AML-193 (cell line): Measurements from ENCODE around the gene GPC5.
"Not testable (repeated sequence)": the region's sequence is repeated elsewhere in the genome, so short reads cannot be mapped to it uniquely, and the experiment has no call there.

ENCODE experiments used
- DNase-seq, 2 experiments: peaks; one replicate each; lab custom pipeline; 2025; lab: John Stamatoyannopoulos, UW

GPC5 gene

DNA sequence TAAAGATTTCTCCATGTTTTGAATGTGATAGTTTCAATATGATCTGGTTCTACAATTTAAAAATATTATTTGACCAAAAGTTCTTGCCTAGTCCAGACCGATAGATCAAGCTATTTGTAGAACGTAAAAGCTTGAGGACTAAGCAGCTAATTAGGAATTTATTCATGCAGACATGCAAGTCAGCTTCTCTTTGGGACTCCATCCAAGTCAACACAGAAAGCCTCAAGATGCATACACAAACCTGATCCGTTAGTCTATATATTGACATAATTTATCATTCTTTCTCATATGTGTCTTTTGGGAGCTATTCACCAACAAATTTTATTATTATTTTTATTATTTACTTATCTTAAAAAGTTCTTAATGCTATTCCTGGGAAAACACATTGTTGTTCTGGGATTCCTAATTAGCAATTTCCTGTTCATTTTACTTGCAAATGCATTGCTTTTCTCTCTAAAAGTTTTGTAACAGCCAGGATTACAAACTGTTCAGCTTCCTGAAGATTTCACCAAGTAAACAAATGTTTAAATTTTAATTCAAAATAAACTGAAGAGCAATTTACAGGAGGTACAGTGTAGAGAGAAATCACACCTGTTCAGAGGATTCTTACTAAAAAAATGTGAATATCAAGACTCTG lies 375.3 kb downstream of the GPC5 start:
- DNase-seq: no peak

DNA sequence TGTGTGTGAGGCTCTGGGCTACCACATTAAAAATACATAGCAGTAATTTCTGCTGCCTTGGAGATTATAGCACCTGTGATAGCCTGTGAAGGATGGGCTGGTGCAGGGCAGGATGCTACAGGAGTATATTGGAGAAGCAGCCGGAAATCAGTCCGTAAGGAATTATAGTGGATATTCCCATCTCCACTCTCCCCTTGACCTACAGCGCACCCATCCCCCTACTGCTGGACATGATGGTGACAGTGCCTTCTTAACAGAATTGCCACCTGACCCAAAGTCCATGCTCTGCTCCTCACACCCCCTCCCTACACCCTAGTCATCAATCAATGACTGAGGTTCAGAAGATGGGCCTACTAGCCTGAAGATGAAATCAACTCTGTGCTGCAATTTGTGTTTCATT lies 376.0 kb downstream of the GPC5 start:
- DNase-seq: no peak

DNA sequence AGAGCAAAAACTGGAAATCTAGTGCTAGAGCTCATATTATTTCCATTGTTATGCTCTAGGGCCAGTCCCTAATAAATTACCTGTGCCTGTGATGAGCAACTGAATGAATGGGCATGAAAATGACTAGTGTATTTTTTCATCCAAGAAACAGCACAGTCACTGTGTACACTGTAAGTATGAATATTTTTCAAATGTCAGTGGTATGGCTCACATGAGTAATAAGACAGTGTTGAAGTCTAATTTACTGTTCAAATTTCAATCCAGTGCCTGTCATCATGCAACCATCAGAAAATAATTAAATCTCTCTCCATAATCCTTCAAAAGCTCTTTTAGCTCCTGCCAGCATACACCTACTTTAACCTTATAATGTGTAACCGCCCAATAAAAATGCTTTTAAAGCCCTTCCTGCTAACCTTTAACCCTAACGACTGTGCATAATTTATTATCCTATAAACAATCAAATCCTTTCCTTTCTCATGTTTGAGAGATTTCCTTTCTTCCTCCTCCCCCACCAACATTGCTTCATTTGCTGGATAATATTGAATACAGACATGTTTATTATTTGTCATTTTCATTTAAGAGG lies 378.3 kb downstream of the GPC5 start:
- DNase-seq: no peak

DNA sequence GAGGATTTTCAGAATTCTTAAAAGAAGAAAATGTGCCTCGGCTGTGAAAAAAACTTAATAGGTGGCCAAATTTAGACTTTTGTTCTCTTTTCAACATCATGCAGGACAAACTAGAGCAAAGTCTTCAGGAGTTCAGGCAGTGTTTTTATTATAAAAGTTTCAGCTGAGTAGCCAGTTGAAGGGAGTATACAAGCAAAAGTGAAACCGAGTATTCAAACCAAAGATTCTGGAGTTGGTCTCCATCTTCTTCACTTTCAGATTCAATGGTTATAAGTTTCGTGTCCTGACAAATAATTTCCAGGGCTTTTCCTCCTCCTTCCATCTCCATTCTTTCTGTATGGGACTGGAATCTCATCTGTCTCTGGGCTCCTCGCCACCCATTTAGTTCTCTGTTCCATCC lies 379.7 kb downstream of the GPC5 start:
- no peak for DNase-seq

DNA sequence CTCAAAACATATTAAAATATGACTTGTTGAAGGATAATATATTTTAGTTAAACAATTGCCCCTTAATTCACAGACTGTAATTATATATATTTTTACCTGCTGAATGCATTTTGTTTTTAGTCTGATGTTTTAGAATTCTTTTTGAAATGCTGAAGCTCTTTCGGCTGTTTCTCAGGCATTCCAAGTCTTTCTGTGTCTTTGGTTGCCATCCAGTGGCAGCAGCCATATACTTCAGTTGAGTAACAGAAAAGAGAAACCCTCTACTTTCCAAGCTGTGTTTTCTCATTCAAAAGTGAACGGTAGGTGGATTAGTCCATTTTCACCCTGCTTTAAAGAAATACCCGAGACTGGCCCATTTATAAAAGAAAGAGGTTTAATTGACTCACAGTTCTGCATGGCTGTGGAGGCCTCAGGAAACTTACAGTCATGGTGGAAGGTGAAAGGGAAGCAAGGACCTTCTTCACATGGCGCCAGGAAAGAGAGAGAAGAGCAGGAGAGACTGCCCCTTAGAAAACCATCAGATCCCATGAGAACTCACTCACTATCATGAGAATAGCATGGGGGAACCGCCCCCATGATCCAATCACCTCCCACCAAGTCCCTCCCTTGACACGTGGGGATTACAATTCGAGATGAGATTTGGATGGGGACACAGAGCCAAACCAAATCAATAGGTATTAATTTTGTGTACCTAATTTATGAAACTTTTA lies 383.7 kb downstream of the GPC5 start:
- DNase-seq: not testable (repeated sequence)

DNA sequence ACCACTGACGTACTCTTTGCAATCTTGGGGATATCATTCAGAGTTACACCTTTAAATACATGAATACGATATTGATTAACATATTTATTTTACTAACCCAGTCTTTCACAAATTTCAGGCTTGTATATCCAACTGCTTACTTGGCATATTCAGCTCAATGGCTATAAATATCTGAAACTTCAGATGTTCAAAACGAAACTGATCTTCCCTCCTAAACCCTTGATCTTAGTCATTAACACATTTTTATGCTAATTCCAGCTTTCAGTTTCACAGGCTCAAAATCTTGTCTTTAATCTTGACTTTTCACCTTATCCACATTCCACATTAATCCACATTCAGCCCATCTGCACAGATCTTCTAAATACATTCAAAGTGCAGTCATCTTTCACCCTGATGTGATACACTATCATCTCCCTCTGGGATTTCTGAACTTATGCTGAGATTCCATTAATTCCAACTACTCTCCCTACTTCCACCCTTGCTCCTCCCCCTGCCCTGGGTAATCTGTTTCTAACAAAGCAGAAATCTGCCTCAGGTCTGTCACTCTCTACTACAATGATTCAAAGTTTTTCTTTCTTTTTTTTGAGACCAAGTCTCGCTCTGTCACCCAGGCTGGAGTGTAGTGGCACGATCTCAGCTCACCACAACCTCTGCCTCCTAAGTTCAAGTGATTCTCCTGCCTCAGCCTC lies 387.2 kb downstream of the GPC5 start:
- DNase-seq: no peak

DNA sequence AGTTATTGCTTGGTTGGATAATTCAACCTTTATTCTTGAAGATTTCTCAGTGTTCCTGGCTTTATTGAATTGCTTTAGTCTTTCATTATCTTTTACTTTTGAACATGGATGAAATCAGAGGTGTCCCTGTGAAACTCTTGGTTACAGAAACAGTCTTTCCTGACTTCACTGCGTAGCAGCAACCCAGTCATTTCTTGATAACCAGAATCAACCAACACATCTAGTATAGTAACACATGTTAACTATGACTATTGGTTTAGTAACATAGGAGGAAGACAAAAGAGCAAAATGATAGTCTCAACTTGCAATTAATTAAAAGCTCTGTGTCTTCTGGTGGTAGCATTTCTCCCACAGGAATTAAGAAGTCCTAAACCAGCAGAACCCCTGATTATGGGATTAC lies 393.6 kb downstream of the GPC5 start:
- no peak for DNase-seq

DNA sequence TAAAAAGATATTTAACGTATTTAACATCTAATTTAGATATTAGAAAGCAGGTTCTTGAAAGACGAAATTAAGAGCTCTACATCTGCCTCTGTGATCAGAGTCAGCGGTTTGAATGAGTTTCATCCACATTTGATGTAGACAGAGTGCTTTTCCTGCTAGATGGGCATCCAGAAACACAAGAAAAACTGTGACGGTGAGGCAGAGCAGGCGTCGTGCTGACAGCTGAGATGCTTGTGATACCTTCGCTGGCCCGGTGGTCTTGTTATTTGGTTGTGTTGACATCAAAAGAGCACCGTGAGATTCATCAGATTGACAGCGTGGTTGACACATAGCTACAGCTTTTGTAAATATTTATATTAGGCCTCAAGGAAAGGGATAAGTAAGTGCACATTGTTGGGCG lies 399.1 kb downstream of the GPC5 start:
- no peak for DNase-seq

DNA sequence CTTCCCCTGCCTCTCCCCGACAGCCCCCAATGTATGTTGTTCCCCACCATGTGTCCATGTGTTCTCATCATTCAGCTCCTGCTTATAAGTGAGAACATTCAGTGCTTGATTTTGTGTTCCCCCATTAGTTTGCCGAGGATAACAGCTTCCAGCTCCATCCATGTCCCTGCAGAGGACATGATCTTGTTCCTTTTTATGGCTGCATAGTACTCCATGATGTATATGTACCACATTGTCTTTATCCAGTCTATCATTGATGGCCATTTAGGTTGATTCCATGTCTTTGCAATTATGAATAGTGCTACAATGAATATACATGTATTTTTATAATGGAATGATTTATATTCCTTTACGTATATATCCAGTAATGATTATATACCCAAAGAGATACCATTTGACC lies 399.9 kb downstream of the GPC5 start:
- not testable (repeated sequence) for DNase-seq

DNA sequence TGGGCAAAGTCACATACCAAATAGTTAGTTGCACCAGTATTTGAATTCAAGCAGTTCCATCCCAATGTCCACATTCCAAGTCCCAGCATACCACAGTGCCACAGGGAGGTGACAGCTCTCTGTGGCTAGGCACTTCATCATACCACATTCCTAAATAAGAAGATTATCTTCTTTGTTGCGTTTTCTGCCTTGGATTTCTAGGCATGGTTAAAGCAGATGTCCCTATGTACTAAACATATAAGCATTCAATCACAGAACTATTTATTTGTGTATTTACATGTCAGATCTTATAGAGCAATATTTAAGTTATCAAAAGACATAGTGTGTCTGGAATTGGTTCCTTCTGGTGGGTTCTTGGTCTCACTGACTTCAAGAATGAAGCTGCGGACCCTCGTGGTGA lies 403.4 kb downstream of the GPC5 start:
- not testable (repeated sequence) for DNase-seq

DNA sequence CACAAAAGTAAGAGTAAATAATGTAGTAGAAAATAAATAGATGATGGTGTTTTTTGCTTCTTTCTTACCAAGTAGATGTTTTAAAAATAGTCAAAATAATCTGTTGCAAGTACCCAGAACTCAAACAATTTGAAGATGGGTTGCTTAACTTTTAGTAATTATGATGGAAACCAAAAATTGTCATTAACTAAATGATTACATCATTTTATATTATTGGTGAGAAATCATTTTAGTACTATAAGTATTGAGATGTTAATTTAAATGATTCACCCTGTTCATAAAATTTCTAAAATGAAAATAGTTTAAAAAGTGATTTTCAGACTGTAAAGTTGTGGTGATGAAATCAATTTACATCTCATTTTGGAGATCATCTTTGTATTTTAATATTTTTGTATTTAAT lies 404.5 kb downstream of the GPC5 start:
- no peak for DNase-seq

DNA sequence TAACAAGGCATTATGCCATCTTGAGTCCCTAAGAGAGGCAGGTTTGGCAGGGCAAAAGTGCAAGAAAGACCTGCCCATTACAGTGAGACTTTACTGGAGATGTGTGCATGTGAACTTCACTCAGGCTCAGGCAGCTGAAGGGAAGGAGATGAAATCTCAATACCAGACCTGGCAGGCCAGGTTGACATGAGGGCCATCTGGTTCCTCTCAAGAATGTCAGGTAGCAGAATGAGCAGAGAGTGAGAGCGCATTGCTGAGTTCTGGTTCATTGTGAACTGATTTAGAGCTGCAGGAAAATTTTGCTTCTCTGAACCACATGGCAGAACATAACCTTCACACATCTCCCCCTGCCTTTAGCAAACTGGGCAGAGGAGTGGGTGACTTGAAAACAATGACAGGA lies 406.3 kb downstream of the GPC5 start:
- no peak for DNase-seq

DNA sequence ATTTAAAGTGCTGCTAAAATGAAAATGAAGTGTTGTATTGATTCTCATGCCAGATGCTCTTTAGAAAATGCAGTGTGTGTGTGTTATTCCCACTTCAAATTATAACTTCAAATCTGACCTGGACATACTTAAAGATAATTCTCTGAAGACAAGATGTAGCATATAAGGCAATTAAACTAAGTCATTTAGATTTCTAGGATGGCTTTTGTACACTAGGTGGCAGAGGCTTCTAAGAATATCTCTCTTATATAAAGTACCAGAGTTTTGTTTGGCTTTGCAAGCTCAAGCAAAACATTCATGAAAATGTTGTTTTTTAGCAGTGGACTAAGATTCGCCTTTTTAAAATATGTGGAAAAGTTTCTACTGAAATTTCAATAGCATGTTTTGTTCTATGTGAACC lies 407.2 kb downstream of the GPC5 start:
- DNase-seq: peak; percentile 4 to 6

DNA sequence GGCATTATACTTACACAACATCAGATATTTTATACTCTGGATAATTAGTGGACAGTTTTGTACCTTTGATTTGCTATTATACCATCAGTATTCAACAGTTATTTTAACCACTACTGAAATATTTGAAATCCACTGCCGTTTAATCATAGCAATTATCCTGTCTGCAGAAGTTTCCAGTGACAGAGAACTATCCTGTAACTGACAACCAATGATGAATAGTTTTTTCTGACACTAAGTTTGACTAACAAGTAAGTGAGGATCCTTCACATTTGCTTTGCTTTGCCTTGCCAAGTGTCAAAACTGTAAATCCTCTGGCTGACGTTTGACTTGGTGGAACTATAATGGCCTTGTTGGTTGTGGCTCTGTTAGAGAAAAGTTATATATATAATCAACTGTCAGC lies 410.7 kb downstream of the GPC5 start:
- no peak for DNase-seq

DNA sequence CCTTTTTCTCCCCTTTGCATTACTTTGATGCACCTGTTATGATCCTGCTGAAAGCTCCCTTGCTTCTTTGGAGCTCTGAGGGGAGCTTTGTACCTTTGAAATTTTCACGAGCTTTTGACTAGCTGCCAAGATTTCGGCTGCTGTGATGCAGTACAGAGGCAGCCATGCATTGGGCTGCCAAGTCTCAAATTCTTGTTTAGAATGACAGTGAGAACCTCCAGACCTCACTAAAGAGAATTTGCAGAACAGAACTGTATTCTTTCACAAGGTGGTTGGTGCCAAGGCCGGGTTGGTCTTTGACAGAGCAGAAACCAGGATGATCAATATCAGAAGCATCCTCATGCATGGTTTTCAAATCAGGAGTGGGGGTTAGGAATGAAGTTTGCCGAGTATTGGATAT lies 414.8 kb downstream of the GPC5 start:
- DNase-seq: no peak

DNA sequence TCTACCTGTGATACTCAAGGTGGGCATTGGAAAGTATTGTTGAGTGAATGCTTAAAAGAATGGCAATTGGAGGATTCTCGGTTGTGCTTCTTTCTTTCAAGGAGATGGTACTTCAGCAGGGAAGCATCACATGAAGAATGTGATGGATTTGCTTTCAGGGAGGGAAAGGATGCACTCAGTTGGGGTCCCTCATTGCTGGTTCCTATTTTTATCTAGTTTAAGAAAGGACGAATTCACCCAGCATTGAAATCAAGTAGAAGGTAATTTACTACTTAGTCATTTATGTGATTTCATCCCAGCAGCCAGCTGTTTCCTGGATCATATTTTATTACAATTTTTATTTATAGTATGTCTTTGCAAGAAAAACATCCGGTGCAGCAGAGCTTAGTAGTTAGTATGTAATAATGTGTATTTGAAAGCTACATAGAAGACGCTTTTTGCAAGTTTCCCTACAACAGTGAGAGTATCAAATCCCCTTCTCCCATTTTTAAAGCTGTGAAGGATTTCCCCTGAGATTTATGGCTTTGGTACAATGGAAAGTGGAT lies 417.9 kb downstream of the GPC5 start:
- no peak for DNase-seq

DNA sequence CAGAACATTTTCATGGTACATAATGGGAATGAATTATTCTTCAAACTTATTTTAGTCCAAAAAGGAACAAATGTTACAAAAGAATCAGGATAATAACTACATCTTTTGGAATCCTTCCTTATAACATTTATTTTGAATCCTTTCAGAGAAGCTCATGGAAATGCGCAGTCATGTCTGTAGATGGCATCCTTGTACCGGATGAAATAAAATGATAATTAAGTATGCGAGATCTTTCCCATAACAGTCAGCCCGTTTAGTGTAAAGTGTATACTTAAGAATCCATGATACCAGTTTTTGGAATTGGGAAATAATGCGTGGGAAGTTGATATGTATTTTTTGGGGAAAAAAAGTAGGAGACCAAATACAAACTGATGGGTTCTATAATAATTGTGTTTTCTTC lies 418.8 kb downstream of the GPC5 start:
- DNase-seq: peak in 1 of 2 experiments; percentile 4

DNA sequence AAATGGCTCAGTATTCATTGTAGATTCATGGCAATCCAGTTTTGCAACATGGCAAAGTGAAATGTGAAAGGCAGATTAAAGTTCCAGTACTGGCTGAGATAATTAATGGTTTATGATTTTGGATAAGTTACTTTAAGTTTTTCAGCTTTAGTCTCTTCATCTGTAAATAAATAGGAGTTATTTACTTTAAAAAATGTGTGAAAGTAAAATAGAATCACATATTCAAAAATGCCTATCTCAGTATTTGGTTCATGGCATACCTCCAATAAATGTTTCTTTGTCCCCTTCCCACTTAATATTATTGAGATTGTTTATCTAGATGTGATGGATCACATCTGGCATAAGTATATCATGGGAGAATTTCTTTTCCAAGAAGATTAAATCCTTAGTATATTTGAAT lies 426.0 kb downstream of the GPC5 start:
- no peak for DNase-seq

DNA sequence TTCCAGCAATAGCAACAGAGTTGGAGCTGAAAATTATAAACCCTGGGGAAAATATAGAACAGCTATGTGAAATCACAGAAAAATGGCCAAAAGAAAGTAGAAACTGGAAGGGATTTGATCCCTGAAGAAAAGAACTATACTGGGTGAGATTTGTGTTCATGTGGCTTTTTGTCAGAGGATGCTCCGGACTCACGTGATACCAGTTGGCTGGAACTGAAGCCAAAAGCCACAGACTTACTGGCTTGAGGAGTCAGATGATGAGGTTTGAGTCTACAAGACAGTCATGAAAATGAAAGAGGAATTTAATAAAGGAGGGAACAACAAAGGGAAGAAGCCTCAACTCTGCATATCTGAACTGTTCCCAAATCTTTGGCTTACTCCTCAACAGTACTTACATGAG lies 427.1 kb downstream of the GPC5 start:
- DNase-seq: no peak

DNA sequence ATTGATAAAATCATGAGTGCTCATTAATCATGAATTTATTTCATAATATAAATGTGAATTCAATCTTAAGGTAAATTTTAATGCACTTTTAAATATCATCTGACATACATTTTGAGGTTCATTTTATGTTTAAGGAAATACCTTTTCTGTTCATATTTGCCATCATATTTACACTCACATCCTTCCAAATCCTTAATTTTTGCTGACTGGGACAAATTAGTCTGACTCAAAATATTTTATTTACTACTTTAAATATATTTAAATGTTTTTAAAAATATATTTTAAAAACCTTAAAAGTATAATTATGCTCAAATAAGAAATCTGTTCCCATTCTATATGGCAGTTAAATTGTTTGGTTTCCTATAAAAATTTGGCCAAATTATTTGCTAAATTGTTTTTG lies 438.1 kb downstream of the GPC5 start:
- DNase-seq: no peak

DNA sequence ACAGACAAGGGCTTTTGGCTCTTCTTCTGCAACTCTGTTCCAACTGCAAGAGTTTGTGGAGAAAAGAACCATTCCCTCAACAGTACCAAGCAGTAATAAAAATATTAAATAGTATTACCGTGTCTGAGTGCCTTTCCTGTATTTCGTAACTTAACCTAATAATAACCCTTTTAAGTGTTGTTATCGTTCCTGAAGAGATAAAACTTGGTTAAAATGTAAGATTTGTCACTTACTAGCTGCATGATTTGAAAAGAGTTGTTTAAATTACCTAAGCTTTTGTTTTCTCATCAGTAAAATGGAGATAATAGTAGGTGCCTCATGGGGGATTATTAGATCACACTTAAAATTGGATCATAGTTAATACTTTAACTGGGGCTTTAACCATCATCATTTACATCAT lies 447.2 kb downstream of the GPC5 start:
- DNase-seq: no peak

DNA sequence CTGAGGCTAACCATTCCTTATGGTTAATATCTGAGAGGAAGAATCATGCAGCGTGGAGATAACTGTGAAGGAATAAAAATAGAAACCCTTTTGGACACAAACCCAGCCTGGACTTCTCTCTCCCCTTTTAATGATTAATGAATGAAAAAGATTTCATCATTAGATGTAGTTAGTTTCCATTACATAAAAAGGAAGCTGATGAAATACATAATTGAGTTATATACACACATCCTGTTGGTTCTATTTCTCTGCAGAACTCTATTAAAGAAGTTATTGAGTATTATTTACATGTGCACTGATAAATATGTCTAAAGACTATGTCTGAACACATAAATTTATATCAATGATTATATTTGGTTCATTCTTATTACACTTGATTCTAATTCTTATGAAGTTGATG lies 465.3 kb downstream of the GPC5 start:
- no peak for DNase-seq

DNA sequence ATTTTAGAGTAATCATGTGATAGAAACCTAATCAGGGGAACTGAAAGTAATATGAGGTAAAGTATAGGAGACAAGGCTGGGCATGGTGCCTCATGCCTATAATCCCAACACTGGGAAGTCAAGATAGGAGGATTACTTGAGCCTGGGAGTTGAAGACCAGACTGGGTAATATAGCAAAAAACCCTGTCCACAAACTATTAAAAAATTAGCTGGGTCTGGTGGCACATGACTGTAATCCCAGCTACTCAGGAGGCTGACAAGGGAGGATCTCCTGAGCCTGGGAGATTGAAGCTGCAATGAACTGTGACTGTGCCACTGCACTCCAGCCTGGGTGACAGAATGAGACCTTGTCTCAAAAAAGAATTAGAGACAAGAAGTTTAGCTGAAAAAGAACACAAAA lies 469.9 kb downstream of the GPC5 start:
- DNase-seq: no peak
